ENCODE results near the gene EFCAB8.

The EFCAB8 gene

GRCh38 chr20:32958574-32958973, 99.9 kb downstream of the EFCAB8 start:
- TF ChIP-seq ZBTB7A (IDR thresholded peaks at IDR 0.05; ENCODE audit: low read depth): no peak
- no peak for TF ChIP-seq EP300 (IDR thresholded peaks at IDR 0.05; ENCODE audit: borderline replicate concordance)
- TF ChIP-seq TEAD4 (IDR thresholded peaks at IDR 0.05): no peak
- no peak for TF ChIP-seq CREB1 (IDR thresholded peaks at IDR 0.05; ENCODE audit: low read depth)
- TF ChIP-seq NFIC (IDR thresholded peaks at IDR 0.05): no peak
- TF ChIP-seq REST (IDR thresholded peaks at IDR 0.05; ENCODE audit: low read depth): no peak
- no peak for TF ChIP-seq MAX (IDR thresholded peaks at IDR 0.05)
- TF ChIP-seq TAF1 (IDR thresholded peaks at IDR 0.05; ENCODE audit: low read depth): no peak
- TF ChIP-seq FOXM1 (IDR thresholded peaks at IDR 0.05; ENCODE audit: borderline replicate concordance, low read depth): no peak
- TF ChIP-seq RAD21 (IDR thresholded peaks at IDR 0.05; ENCODE audit: low read depth): no peak
- TF ChIP-seq CEBPB (IDR thresholded peaks at IDR 0.05): no peak
- no peak for TF ChIP-seq EGR1 (IDR thresholded peaks at IDR 0.05)
- no peak for TF ChIP-seq USF1 (IDR thresholded peaks at IDR 0.05)
- TF ChIP-seq TCF12 (IDR thresholded peaks at IDR 0.05; ENCODE audit: low read depth): no peak
- no peak for TF ChIP-seq YY1 (IDR thresholded peaks at IDR 0.05; ENCODE audit: low read depth)

GRCh38 chr20:32959351-32960221, 100.9 kb downstream of the EFCAB8 start:
- TF ChIP-seq CEBPB (IDR thresholded peaks at IDR 0.05) (no peak), EGR1 (IDR thresholded peaks at IDR 0.05) (no peak), ZBTB7A (IDR thresholded peaks at IDR 0.05; ENCODE audit: low read depth) (no peak), MAX (IDR thresholded peaks at IDR 0.05) (no peak), CREB1 (IDR thresholded peaks at IDR 0.05; ENCODE audit: low read depth) (no peak)

GRCh38 chr20:32960222-32960518, 101.4 kb downstream of the EFCAB8 start:
- TF ChIP-seq TAF1 (IDR thresholded peaks at IDR 0.05; ENCODE audit: low read depth): no peak
- no peak for TF ChIP-seq TCF12 (IDR thresholded peaks at IDR 0.05; ENCODE audit: low read depth)
- TF ChIP-seq RAD21 (IDR thresholded peaks at IDR 0.05; ENCODE audit: low read depth): no peak
- no peak for TF ChIP-seq CREB1 (IDR thresholded peaks at IDR 0.05; ENCODE audit: low read depth)
- TF ChIP-seq FOXM1 (IDR thresholded peaks at IDR 0.05; ENCODE audit: borderline replicate concordance, low read depth): no peak
- TF ChIP-seq ZBTB7A (IDR thresholded peaks at IDR 0.05; ENCODE audit: low read depth): no peak
- no peak for TF ChIP-seq MAX (IDR thresholded peaks at IDR 0.05)
- TF ChIP-seq YY1 (IDR thresholded peaks at IDR 0.05; ENCODE audit: low read depth): no peak
- TF ChIP-seq CEBPB (IDR thresholded peaks at IDR 0.05): no peak
- TF ChIP-seq REST (IDR thresholded peaks at IDR 0.05; ENCODE audit: low read depth): no peak
- no peak for TF ChIP-seq USF1 (IDR thresholded peaks at IDR 0.05)
- no peak for TF ChIP-seq EP300 (IDR thresholded peaks at IDR 0.05; ENCODE audit: borderline replicate concordance)
- TF ChIP-seq EGR1 (IDR thresholded peaks at IDR 0.05): no peak
- no peak for TF ChIP-seq TEAD4 (IDR thresholded peaks at IDR 0.05)
- no peak for TF ChIP-seq NFIC (IDR thresholded peaks at IDR 0.05)

GRCh38 chr20:32960849-32961731, 102.4 kb downstream of the EFCAB8 start:
- TF ChIP-seq TEAD4 (IDR thresholded peaks at IDR 0.05): no peak
- peak; percentile 24; the same call in 1 of the 2 replicates for TF ChIP-seq REST (IDR thresholded peaks at IDR 0.05; ENCODE audit: low read depth)
- no peak for TF ChIP-seq ZBTB7A (IDR thresholded peaks at IDR 0.05; ENCODE audit: low read depth)
- TF ChIP-seq TCF12 (IDR thresholded peaks at IDR 0.05; ENCODE audit: low read depth): no peak
- no peak for TF ChIP-seq EGR1 (IDR thresholded peaks at IDR 0.05)

Measured in Ishikawa (cell line).